ENCODE measurements around the gene UQCR10. TPM values are rescaled to one million over a fixed set of nuclear protein-coding genes. Genes with fewer than 3 reads are reported as not detected.

UQCR10 gene
- polyA plus RNA-seq, 1 donor from 2014 or later = 192 TPM

- Histone ChIP-seq H3K9me2 (ENCODE audit: insufficient read depth, low read length) (no peaks in the 10 kb centered on the region), H3K4me2 (ENCODE audit: low read length) (no peak overlapping the region), H3K9me3 (ENCODE audit: low read length) (no peaks in the 10 kb centered on the region), H3K27me3 (ENCODE audit: insufficient read depth, low read depth, low read length) (no peaks in the 10 kb centered on the region), H3K9ac (ENCODE audit: low read length) (no peak overlapping the region), H3K4me3 (ENCODE audit: low read length) (no peak overlapping the region), H3K27ac (ENCODE audit: low read length) (no peak overlapping the region), H3K79me2 (replicated peaks; ENCODE audit: insufficient read depth, low read length) (no peaks in the 10 kb centered on the region), H3K36me3 (ENCODE audit: insufficient read depth, low read length) (no peaks in the 10 kb centered on the region), H4K20me1 (ENCODE audit: insufficient read depth) (no peaks in the 10 kb centered on the region), H3F3A (ENCODE audit: insufficient read depth, low read length, poor library complexity, severe bottlenecking) (no peaks in the 10 kb centered on the region), H2AFZ (ENCODE audit: low read depth, low read length) (no peak overlapping the region)
- TF ChIP-seq EZH2 (IDR thresholded peaks at IDR 0.05; ENCODE audit: borderline replicate concordance, insufficient read depth, low read length, poor library complexity, severe bottlenecking) = no peak
- TF ChIP-seq EP300 (conservative IDR thresholded peaks at IDR 0.05; ENCODE audit: poor library complexity, severe bottlenecking) = no peak
- no peak for TF ChIP-seq POLR2AphosphoS5 (IDR thresholded peaks at IDR 0.05)
- no peak for TF ChIP-seq MXI1 (conservative IDR thresholded peaks at IDR 0.05; ENCODE audit: poor library complexity, severe bottlenecking)
- no peak for TF ChIP-seq SMC3 (conservative IDR thresholded peaks at IDR 0.05; ENCODE audit: poor library complexity)
- TF ChIP-seq, protein P1, sequence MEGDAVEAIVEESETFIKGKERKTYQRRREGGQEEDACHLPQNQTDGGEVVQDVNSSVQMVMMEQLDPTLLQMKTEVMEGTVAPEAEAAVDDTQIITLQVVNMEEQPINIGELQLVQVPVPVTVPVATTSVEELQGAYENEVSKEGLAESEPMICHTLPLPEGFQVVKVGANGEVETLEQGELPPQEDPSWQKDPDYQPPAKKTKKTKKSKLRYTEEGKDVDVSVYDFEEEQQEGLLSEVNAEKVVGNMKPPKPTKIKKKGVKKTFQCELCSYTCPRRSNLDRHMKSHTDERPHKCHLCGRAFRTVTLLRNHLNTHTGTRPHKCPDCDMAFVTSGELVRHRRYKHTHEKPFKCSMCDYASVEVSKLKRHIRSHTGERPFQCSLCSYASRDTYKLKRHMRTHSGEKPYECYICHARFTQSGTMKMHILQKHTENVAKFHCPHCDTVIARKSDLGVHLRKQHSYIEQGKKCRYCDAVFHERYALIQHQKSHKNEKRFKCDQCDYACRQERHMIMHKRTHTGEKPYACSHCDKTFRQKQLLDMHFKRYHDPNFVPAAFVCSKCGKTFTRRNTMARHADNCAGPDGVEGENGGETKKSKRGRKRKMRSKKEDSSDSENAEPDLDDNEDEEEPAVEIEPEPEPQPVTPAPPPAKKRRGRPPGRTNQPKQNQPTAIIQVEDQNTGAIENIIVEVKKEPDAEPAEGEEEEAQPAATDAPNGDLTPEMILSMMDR (IDR thresholded peaks at IDR 0.05; ENCODE audit: poor library complexity, severe bottlenecking) = no peak
- TF ChIP-seq, protein P2, sequence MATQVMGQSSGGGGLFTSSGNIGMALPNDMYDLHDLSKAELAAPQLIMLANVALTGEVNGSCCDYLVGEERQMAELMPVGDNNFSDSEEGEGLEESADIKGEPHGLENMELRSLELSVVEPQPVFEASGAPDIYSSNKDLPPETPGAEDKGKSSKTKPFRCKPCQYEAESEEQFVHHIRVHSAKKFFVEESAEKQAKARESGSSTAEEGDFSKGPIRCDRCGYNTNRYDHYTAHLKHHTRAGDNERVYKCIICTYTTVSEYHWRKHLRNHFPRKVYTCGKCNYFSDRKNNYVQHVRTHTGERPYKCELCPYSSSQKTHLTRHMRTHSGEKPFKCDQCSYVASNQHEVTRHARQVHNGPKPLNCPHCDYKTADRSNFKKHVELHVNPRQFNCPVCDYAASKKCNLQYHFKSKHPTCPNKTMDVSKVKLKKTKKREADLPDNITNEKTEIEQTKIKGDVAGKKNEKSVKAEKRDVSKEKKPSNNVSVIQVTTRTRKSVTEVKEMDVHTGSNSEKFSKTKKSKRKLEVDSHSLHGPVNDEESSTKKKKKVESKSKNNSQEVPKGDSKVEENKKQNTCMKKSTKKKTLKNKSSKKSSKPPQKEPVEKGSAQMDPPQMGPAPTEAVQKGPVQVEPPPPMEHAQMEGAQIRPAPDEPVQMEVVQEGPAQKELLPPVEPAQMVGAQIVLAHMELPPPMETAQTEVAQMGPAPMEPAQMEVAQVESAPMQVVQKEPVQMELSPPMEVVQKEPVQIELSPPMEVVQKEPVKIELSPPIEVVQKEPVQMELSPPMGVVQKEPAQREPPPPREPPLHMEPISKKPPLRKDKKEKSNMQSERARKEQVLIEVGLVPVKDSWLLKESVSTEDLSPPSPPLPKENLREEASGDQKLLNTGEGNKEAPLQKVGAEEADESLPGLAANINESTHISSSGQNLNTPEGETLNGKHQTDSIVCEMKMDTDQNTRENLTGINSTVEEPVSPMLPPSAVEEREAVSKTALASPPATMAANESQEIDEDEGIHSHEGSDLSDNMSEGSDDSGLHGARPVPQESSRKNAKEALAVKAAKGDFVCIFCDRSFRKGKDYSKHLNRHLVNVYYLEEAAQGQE (IDR thresholded peaks at IDR 0.05; ENCODE audit: borderline replicate concordance) = no peak
- no peak for TF ChIP-seq RAD21 (conservative IDR thresholded peaks at IDR 0.05)
- TF ChIP-seq TAF1 (IDR thresholded peaks at IDR 0.05; ENCODE audit: low read depth) = no peak
These were observed 38.0 kb upstream of the UQCR10 start for GRCh38 chr22:29729161-29729560.

DNA sequence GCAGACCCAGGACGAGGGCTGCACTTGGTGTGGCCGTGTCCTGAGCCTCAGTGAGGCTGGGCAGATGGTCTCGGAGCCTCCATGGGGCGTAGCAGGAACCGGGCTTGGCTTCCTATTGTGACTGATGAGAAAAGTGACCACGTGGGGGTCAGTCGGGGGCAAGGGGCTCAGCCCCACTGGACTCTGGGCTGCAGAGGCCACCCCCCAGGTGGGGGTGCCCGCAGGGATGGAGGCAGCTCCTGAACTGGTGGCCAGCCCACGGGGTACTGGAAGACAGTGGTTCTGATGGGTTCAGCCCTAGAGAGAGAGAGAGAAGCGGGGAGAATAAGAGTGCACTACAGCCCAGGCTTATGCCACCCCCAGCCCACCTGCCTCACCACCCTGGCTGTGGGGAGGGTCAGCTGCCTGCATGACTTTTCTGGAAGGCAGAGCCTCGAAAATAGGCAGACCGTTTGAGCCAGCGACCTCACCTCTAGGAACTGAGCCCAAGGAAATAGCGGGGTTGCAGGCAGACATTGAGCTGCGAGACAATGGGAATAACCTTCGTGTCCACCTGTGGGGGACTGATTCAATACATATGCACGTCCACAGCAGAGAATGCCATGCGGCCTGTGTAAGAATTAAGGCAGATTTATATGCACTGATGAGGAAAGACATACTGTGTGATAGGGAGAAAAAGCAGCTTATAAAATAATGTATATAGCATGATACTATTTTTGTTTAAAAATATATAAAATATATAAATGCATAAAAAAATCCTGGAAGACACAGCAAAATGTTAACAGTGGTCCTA is 35.9 kb upstream of the UQCR10 start:
- Histone ChIP-seq H3K36me3 (ENCODE audit: insufficient read depth, low read length) (no peaks in the 10 kb centered on the region), H3K79me2 (replicated peaks; ENCODE audit: insufficient read depth, low read length) (no peaks in the 10 kb centered on the region), H2AFZ (ENCODE audit: low read depth, low read length) (no peak overlapping the region), H3K9me3 (ENCODE audit: low read length) (no peaks in the 10 kb centered on the region), H3F3A (ENCODE audit: insufficient read depth, low read length, poor library complexity, severe bottlenecking) (no peaks in the 10 kb centered on the region), H3K4me2 (ENCODE audit: low read length) (no peak overlapping the region), H3K9ac (ENCODE audit: low read length) (no peak overlapping the region), H3K4me3 (ENCODE audit: low read length) (no peak overlapping the region), H4K20me1 (ENCODE audit: insufficient read depth) (no peaks in the 10 kb centered on the region), H3K27ac (ENCODE audit: low read length) (no peak overlapping the region), H3K27me3 (ENCODE audit: insufficient read depth, low read depth, low read length) (no peaks in the 10 kb centered on the region), H3K9me2 (ENCODE audit: insufficient read depth, low read length) (no peaks in the 10 kb centered on the region)
- no peak for TF ChIP-seq MXI1 (conservative IDR thresholded peaks at IDR 0.05; ENCODE audit: poor library complexity, severe bottlenecking)
- no peak for TF ChIP-seq RAD21 (conservative IDR thresholded peaks at IDR 0.05)
- TF ChIP-seq, protein P1 (IDR thresholded peaks at IDR 0.05; ENCODE audit: poor library complexity, severe bottlenecking) = no peak
- no peak for TF ChIP-seq SMC3 (conservative IDR thresholded peaks at IDR 0.05; ENCODE audit: poor library complexity)
- TF ChIP-seq POLR2AphosphoS5 (IDR thresholded peaks at IDR 0.05) = no peak
- no peak for TF ChIP-seq EP300 (conservative IDR thresholded peaks at IDR 0.05; ENCODE audit: poor library complexity, severe bottlenecking)
- TF ChIP-seq, protein P2 (IDR thresholded peaks at IDR 0.05; ENCODE audit: borderline replicate concordance) = no peak
- no peak for TF ChIP-seq EZH2 (IDR thresholded peaks at IDR 0.05; ENCODE audit: borderline replicate concordance, insufficient read depth, low read length, poor library complexity, severe bottlenecking)
- no peak for TF ChIP-seq TAF1 (IDR thresholded peaks at IDR 0.05; ENCODE audit: low read depth)

Measured in neural cell (in vitro differentiated cells).